M059J (cell line): ENCODE data around the gene LANCL1. TPM values are rescaled to one million over a fixed set of nuclear protein-coding genes. Genes with fewer than 3 reads are reported as not detected.
"Not testable (repeated sequence)": the region's sequence is repeated elsewhere in the genome, so short reads cannot be mapped to it uniquely, and the experiment has no call there.

Experiments used
- DNase-seq: peaks from one replicate; pipeline ENCODE4 v3.0.0-alpha.2; 2012; ENCODE audit warnings: low read depth
- total RNA-seq: library from RNA; depleted of rRNA; stranded (reverse); fragments of >200 nt; shearing (Covaris generic); gene quantifications from 2 replicates; pipeline ENCODE4 v1.2.3, GENCODE V29; 2014

LANCL1 gene
- total RNA-seq, 1 experiment from 2014 or later, result 46.6 TPM

- no peak for DNase-seq
Observed at GRCh38 chr2:210459880-210460279, 16.7 kb downstream of the LANCL1 start.

- no peak for DNase-seq
Observed at GRCh38 chr2:210459407-210459806, 17.2 kb downstream of the LANCL1 start.

- DNase-seq, result no peak
Observed at GRCh38 chr2:210458395-210458794, 18.2 kb downstream of the LANCL1 start.

- DNase-seq, result no peak
Observed at GRCh38 chr2:210456571-210456970, 20.0 kb downstream of the LANCL1 start.

GRCh38 chr2:210454336-210454735 lies 22.2 kb downstream of the LANCL1 start:
- DNase-seq, result no peak

GRCh38 chr2:210452194-210452593 lies 24.4 kb downstream of the LANCL1 start:
- DNase-seq, result no peak

GRCh38 chr2:210450942-210451341 lies 25.6 kb downstream of the LANCL1 start:
- DNase-seq, result not testable (repeated sequence)

- DNase-seq, result no peak
Observed at GRCh38 chr2:210445732-210446131, 30.8 kb downstream of the LANCL1 start.

GRCh38 chr2:210445116-210445707 lies 31.3 kb downstream of the LANCL1 start:
- peak; percentile 18 for DNase-seq

GRCh38 chr2:210443527-210443926 lies 33.0 kb downstream of the LANCL1 start:
- no peak for DNase-seq

- no peak for DNase-seq
Observed at GRCh38 chr2:210442878-210443277, 33.7 kb downstream of the LANCL1 start.

- DNase-seq, result no peak
Observed at GRCh38 chr2:210442457-210442856, 34.1 kb downstream of the LANCL1 start.

- DNase-seq, result no peak
Observed at GRCh38 chr2:210440206-210440605, 36.4 kb downstream of the LANCL1 start.

GRCh38 chr2:210435439-210435838 lies 41.1 kb downstream of the LANCL1 start:
- DNase-seq, result no peak

GRCh38 chr2:210432633-210433032 lies 43.9 kb downstream of the LANCL1 start:
- DNase-seq, result no peak

GRCh38 chr2:210429403-210430137 lies 47.0 kb downstream of the LANCL1 start:
- DNase-seq, result no peak

GRCh38 chr2:210428393-210429179 lies 48.0 kb downstream of the LANCL1 start:
- DNase-seq, result no peak

- DNase-seq, result not testable (repeated sequence)
Observed at GRCh38 chr2:210427309-210427708, 49.2 kb downstream of the LANCL1 start.

GRCh38 chr2:210422366-210422765 lies 54.2 kb downstream of the LANCL1 start:
- DNase-seq, result no peak

GRCh38 chr2:210421916-210422315 lies 54.6 kb downstream of the LANCL1 start:
- DNase-seq, result peak; percentile 78

- DNase-seq, result no peak
Observed at GRCh38 chr2:210412660-210413059, 63.9 kb downstream of the LANCL1 start.

GRCh38 chr2:210410542-210410941 lies 66.0 kb downstream of the LANCL1 start:
- DNase-seq, result no peak
